ENCODE measurements around the gene OR52N4.

DNA sequence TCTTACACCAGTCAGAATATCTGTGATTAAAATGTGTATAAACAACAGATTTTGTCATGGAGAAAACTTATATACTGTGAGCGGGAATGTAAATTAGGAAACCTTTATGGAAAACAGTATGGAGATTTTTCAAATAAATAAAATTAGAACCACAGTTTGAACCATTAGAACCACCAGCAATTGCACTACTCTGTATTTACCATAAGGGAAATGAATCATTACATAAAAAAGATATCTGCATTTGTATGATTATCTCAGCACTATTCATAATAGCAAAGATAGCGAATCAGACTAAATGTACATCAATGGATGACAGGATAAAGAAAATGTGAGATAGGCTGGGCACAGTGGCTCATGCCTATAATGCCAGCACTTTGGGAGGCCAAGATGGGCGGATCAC, 7.4 kb upstream of the OR52N4 start:
- TF ChIP-seq PATZ1 (CRISPR knock-in tag; IDR thresholded peaks at IDR 0.05; ENCODE audit: borderline replicate concordance) (no peak), ZC3H10 (CRISPR knock-in tag; IDR thresholded peaks at IDR 0.05) (no peak), ZFP30 (CRISPR knock-in tag; IDR thresholded peaks at IDR 0.05) (no peak), CREB5 (CRISPR knock-in tag; IDR thresholded peaks at IDR 0.05; ENCODE audit: low read depth) (no peak), ARNTL (CRISPR knock-in tag; IDR thresholded peaks at IDR 0.05; ENCODE audit: borderline replicate concordance, low read depth) (no peak), TSHZ2 (CRISPR knock-in tag; IDR thresholded peaks at IDR 0.05) (no peak), ZNF565 (CRISPR knock-in tag; conservative IDR thresholded peaks at IDR 0.05; ENCODE audit: low read depth) (no peak)

Measured in SK-N-SH treated with all-trans-retinoic acid at 6 μM for 48 hours (cell line).